ENCODE results near the gene CEACAM19.
A peak's percentile ranks its signal among the peaks of the same experiment; 100 is the strongest.

GRCh38 chr19:44718441-44719261, 47.4 kb downstream of the CEACAM19 start:
- TF ChIP-seq CTCF (IDR thresholded peaks at IDR 0.05) (no peak), EP300 (IDR thresholded peaks at IDR 0.05) (no peak), POLR2AphosphoS5 (IDR thresholded peaks at IDR 0.05) (peak in 1 of 2 donors; percentile 40), POLR2A (IDR thresholded peaks at IDR 0.05; ENCODE audit: low read depth) (no peak)
